Coronary artery (tissue), 2 donors: Measurements from ENCODE around the gene ZNF638.

Source experiments
- DNase-seq: peaks from one replicate; pipeline ENCODE4 v3.0.0-alpha.2; 2017; ENCODE audit warnings: low spot score
- H3K27ac ChIP-seq, 2 donors: fragments of 200-600 bp; sonication (generic); one replicate each; pipeline ENCODE4 v1.5.1; 2016 to 2019
- H3K4me3 ChIP-seq: fragments of 200-600 bp; sonication (generic); 2 replicates; pipeline ENCODE4 v1.5.1; 2016; ENCODE audit warnings: mild to moderate bottlenecking, moderate library complexity
- CTCF ChIP-seq: fragments of 200-600 bp; sonication (generic); IDR thresholded peaks from one replicate; pipeline ENCODE4 v1.5.1; 2019; ENCODE audit warnings: antibody characterized with exemption

Gene ZNF638

GRCh38 chr2:71464389-71464788 is 132.8 kb downstream of the ZNF638 start:
- no peak overlapping the region for H3K27ac ChIP-seq
- no peak for DNase-seq
- no peak overlapping the region for H3K4me3 ChIP-seq
- no peak for TF ChIP-seq CTCF

DNA sequence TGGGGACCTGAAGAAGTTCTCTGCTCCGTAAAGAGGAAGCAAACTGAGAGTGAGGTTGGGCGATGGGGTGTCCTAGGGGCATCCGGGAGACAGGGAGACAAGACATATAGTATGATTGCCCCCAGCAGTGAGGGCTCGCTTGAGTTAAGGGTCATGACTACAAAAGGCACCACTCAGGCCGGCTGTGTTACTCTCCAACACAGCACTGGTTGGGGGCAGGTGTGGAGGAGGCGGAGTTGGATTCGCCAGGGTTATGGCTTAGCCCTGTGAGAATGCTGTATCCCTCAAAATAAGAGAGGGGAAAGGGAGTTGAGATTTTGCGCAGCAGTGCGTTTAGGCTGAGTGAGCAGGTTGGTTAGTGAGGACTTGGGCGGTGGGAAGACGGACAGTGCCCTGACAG is 133.8 kb downstream of the ZNF638 start:
- Histone ChIP-seq H3K27ac (no peak overlapping the region), H3K4me3 (no peak overlapping the region)
- TF ChIP-seq CTCF, result no peak
- DNase-seq, result no peak

GRCh38 chr2:71465961-71466300 is 134.3 kb downstream of the ZNF638 start:
- no peak for DNase-seq
- TF ChIP-seq CTCF, result no peak
- Histone ChIP-seq H3K27ac (peak overlapping the region in 1 of 2 donors; percentile 66), H3K4me3 (peak overlapping the region; percentile 92)

GRCh38 chr2:71466301-71467179 is 135.0 kb downstream of the ZNF638 start:
- DNase-seq, result no peak

GRCh38 chr2:71467180-71467815 is 135.7 kb downstream of the ZNF638 start:
- no peak for TF ChIP-seq CTCF
- Histone ChIP-seq H3K27ac (no peak overlapping the region), H3K4me3 (peak overlapping the region; percentile 92)
- DNase-seq, result no peak

More at GRCh38 chr2:71466301-71467179, 135.0 kb downstream of the ZNF638 start:
- TF ChIP-seq CTCF, result no peak
- peak overlapping the region; percentile 1 to 66 for H3K27ac ChIP-seq
- H3K4me3 ChIP-seq, result peak overlapping the region; percentile 92

GRCh38 chr2:71468279-71469015 is 136.9 kb downstream of the ZNF638 start:
- TF ChIP-seq CTCF, result no peak
- Histone ChIP-seq H3K27ac (no peak overlapping the region), H3K4me3 (no peak overlapping the region)
- no peak for DNase-seq
